Common myeloid progenitor, CD34-positive (primary cell): ENCODE data around the gene RIGI.

Experiments
- CTCF ChIA-PET: fragments of 350-600 bp; sonication (Branson Sonifier 250); formaldehyde crosslinking; loops from one replicate; lab custom pipeline; 2021; ENCODE audit warnings: antibody characterized with exemption; lab: Charles Lee
- POLR2A ChIA-PET: fragments of 350-600 bp; sonication (Branson Sonifier 250); formaldehyde crosslinking; loops from one replicate; lab custom pipeline; 2021; ENCODE audit warnings: antibody characterized with exemption; lab: Charles Lee
- DNase-seq, 3 donors: peaks; one replicate each; pipeline versions ENCODE4 v3.0.0 to v3.0.0-alpha.2; 2013
- H3K27ac ChIP-seq, 2 experiments: 1 replicate in 1 of 2; 2 replicates in 1 of 2; pipeline ENCODE4 v1.7.0; 2013; ENCODE audit warnings: inconsistent platforms in 2 of 2, low read length in 2 of 2, mild to moderate bottlenecking in 2 of 2, low read depth in 1 of 2, moderate library complexity in 1 of 2; ENCODE audit not compliant: severe bottlenecking in 2 of 2, insufficient read depth in 1 of 2, poor library complexity in 1 of 2
- H3K27me3 ChIP-seq, 5 experiments: replicated peaks in 2 of 5; 1 replicate in 3 of 5; 2 replicates in 2 of 5; pipeline versions ENCODE4 v1.6.1 to v1.7.0; 2013; ENCODE audit warnings: low read length in 4 of 5, mild to moderate bottlenecking in 2 of 5, moderate library complexity in 2 of 5, inconsistent platforms in 1 of 5; ENCODE audit not compliant: insufficient read depth in 5 of 5, control insufficient read depth in 4 of 5
- H3K36me3 ChIP-seq, 4 experiments: 1 replicate in 2 of 4; 2 replicates in 2 of 4; pipeline versions ENCODE4 v1.6.1 to v1.7.0; 2013; ENCODE audit warnings: low read length in 3 of 4, control low read depth in 1 of 4, mild to moderate bottlenecking in 1 of 4; ENCODE audit not compliant: control insufficient read depth in 4 of 4, insufficient read depth in 4 of 4
- H3K4me1 ChIP-seq, 4 experiments: 1 replicate in 3 of 4; 2 replicates in 1 of 4; pipeline versions ENCODE4 v1.6.1 to v1.7.1; 2013; ENCODE audit warnings: low read length in 3 of 4, mild to moderate bottlenecking in 3 of 4, control low read depth in 1 of 4, inconsistent platforms in 1 of 4, moderate library complexity in 1 of 4; ENCODE audit not compliant: control insufficient read depth in 4 of 4, insufficient read depth in 4 of 4; ENCODE audit errors: control extremely low read depth in 1 of 4
- H3K4me3 ChIP-seq, 7 experiments: 1 replicate in 4 of 7; 2 replicates in 3 of 7; pipeline versions ENCODE4 v1.5.1 to v1.7.0; 2013; ENCODE audit warnings: mild to moderate bottlenecking in 7 of 7, low read length in 6 of 7, moderate library complexity in 6 of 7, inconsistent platforms in 2 of 7, low read depth in 2 of 7, control low read depth in 1 of 7; ENCODE audit not compliant: insufficient read depth in 4 of 7, control insufficient read depth in 1 of 7; ENCODE audit errors: extremely low read depth in 1 of 7
- H3K9me3 ChIP-seq, 5 experiments: 1 replicate in 4 of 5; 2 replicates in 1 of 5; pipeline versions ENCODE4 v1.6.1 to v1.7.1; 2013; ENCODE audit warnings: low read length in 4 of 5, mild to moderate bottlenecking in 2 of 5, inconsistent platforms in 1 of 5, low read depth in 1 of 5, moderate library complexity in 1 of 5; ENCODE audit not compliant: control insufficient read depth in 4 of 5, insufficient read depth in 2 of 5; ENCODE audit errors: control extremely low read depth in 1 of 5
- WGBS: methylation state at CpG from one replicate; pipeline ENCODE4 v1.1.5; 2013; ENCODE audit not compliant: insufficient coverage; 5-methylcytosine and 5-hydroxymethylcytosine counted together

Gene RIGI

GRCh38 chr9:32570262-32570661, 44.3 kb upstream of the RIGI start:
- no peaks in the 10 kb centered on the region for H3K9me3 ChIP-seq
- no peak overlapping the region for H3K27ac ChIP-seq
- H3K36me3 ChIP-seq, result peaks cover 6 to 24% (median 17%) of the 10 kb centered on the region in 4 experiments
- H3K4me1 ChIP-seq, result peaks cover 13 to 37% (median 19%) of the 10 kb centered on the region in 4 experiments
- ChIA-PET POLR2A (no interaction called here), CTCF (no interaction called here)
- H3K27me3 ChIP-seq, result no peaks in the 10 kb centered on the region
- 32% methylated on average over 3 of the region's 4 CpGs for WGBS
- no peak for DNase-seq
- peak overlapping the region in 1 of 7 experiments; percentile 25 for H3K4me3 ChIP-seq

DNA sequence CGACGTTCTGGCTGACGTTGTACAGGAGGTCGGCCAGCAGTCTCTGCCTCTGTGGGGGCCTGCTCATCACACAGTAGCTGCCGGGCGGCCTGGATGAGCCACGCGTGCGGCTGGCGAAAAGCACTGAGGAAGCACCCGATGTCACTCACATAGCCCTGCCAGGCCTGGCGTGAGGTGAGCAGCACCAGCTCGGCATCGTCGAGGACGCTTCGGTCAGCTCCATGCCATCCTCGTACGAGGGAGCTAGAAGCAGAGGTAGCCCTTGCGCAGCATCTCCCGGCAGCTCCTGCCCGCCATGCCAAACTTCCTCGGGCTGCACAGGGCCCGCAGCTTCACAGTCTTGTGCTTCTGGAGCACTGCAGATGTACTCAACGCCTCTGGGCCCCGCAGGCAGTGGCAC, 40.8 kb upstream of the RIGI start:
- H3K9me3 ChIP-seq, result no peaks in the 10 kb centered on the region
- 97% methylated on average over 26 of the region's 26 CpGs for WGBS
- ChIA-PET CTCF (interaction anchor here (1.1 to 7.3 kb wide), 3 partner anchors 9 to 131 kb away, joined by 3 to 73 read pairs (median 6); partner anchors contain the start of genes SMIM27 and TOPORS), POLR2A (no interaction called here)
- H3K36me3 ChIP-seq, result peaks cover 6 to 33% (median 22%) of the 10 kb centered on the region in 4 experiments
- no peak overlapping the region for H3K27ac ChIP-seq
- H3K27me3 ChIP-seq, result no peaks in the 10 kb centered on the region
- no peak for DNase-seq
- H3K4me1 ChIP-seq, result peaks cover 5 to 24% (median 10%) of the 10 kb centered on the region in 4 experiments
- H3K4me3 ChIP-seq, result no peak overlapping the region

DNA sequence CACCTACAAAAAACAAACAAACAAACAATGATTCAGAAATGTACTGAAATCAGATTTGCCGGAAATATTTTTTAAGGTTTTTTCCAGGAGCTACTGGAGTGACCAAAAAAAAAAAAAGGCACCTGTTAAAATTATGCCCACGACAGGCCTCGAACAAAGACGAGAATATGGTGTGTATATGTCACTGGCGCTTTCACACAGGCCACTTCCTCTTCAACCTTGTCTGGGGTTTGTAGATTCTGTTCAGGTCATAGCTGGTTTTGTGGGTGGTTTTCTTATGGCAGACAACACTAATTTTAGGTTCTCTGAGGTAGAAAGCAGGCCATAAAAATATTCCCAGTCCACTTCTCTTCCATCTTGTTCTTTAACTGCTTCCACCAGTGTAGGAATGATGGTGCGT, 40.0 kb upstream of the RIGI start:
- CTCF ChIA-PET, result interaction anchor here (1.1 to 7.3 kb wide), 4 partner anchors 8 to 130 kb away, joined by 3 to 73 read pairs (median 4); partner anchors contain the start of genes SMIM27 and TOPORS
- POLR2A ChIA-PET, result no interaction called here
- WGBS, result 82% methylated on average over 3 of the region's 6 CpGs

DNA sequence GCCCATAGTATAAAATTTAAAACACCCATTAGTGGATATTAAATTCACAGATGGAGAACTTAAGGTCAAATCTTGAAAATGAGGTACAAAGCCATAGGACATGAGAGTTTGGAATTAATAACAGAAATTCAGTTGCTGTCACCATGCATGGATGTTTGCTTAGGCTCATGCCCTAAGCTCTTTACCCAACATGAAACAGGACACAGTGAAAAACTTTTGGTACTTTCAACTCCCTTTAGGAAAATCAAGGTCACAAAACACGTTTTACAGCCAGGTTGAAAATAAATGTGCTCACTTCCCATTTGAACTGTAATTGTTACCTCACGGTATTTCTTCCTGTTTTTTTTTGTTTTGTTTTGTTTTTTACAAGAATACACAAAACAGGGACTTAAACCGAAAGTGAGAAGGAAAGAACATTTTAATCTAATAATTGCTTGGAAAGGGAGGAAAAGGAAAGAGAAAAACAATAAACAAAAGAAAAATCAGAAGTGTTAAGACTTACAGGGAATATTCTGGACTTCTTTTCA, 32.5 kb upstream of the RIGI start:
- H3K4me1 ChIP-seq, result peaks cover 25 to 56% (median 32%) of the 10 kb centered on the region in 4 experiments
- H3K9me3 ChIP-seq, result no peaks in the 10 kb centered on the region
- H3K36me3 ChIP-seq, result peaks cover 0 to 6% (median 2%) of the 10 kb centered on the region in 4 experiments
- POLR2A ChIA-PET, result no interaction called here
- DNase-seq, result peak in 2 of 3 donors; percentile 47 to 57
- H3K4me3 ChIP-seq, result peak overlapping the region in 2 of 7 experiments; percentile 47 to 53
- peak overlapping the region; percentile 34 to 66 for H3K27ac ChIP-seq
- WGBS, result 20% methylated on average over 1 of the region's 3 CpGs
- no peaks in the 10 kb centered on the region for H3K27me3 ChIP-seq
- CTCF ChIA-PET, result interaction anchor here (1.9 kb wide), 1 partner anchor 8 kb away, joined by 6 read pairs; no protein-coding TSS in a partner anchor

More for the DNA sequence above, 40.0 kb upstream of the RIGI start:
- H3K9me3 ChIP-seq, result no peaks in the 10 kb centered on the region
- H3K36me3 ChIP-seq, result peaks cover 6 to 35% (median 22%) of the 10 kb centered on the region in 4 experiments
- peaks cover 0 to 16% (median 5%) of the 10 kb centered on the region in 4 experiments for H3K4me1 ChIP-seq
- no peak overlapping the region for H3K4me3 ChIP-seq
- H3K27me3 ChIP-seq, result no peaks in the 10 kb centered on the region
- H3K27ac ChIP-seq, result no peak overlapping the region
- DNase-seq, result peak in 2 of 3 donors; percentile 36 to 51

DNA sequence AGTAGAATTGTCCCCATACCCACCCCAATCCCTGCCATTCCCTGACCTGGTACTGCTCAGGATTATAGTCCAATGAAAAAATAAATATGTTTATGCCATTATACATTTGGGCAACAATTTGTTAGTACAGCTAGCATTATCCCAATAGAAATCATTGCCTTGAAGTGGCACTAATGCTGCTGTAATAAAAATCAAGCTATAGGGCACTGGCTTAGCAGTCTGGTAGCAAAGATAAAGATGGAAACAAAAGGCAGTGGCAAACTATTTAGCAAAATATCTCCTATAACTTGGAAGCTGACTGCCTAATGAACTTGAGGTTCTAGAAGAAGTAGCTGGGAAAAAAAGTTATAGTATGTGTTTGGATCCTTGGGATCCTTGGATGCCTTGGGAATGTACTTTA, 28.6 kb upstream of the RIGI start:
- ChIA-PET CTCF (interaction anchor here (0.7 to 9.2 kb wide), 6 partner anchors 10 to 176 kb away, joined by 3 to 73 read pairs (median 5); partner anchors contain the start of genes NDUFB6 and RIGI), POLR2A (interaction anchor here (0.6 to 0.9 kb wide), 2 partner anchors 9 to 17 kb away, joined by 3 to 4 read pairs; no protein-coding TSS in a partner anchor)
- Histone ChIP-seq H3K9me3 (no peaks in the 10 kb centered on the region), H3K4me1 (peaks cover 36 to 77% (median 48%) of the 10 kb centered on the region in 4 experiments), H3K36me3 (peaks cover 0 to 6% (median 0%) of the 10 kb centered on the region in 4 experiments), H3K4me3 (peak overlapping the region in 3 of 7 experiments; percentile 1 to 39 (median 8)), H3K27me3 (no peaks in the 10 kb centered on the region), H3K27ac (peak overlapping the region; percentile 93 to 98)
- no peak for DNase-seq

- Histone ChIP-seq H3K4me3 (peak overlapping the region in 3 of 7 experiments; percentile 1 to 89 (median 8)), H3K4me1 (peaks cover 35 to 76% (median 45%) of the 10 kb centered on the region in 4 experiments), H3K36me3 (peaks cover 0 to 9% (median 0%) of the 10 kb centered on the region in 4 experiments), H3K27me3 (no peaks in the 10 kb centered on the region), H3K9me3 (no peaks in the 10 kb centered on the region), H3K27ac (peak overlapping the region; percentile 93 to 98)
- WGBS, result 17% methylated on average over 1 of the region's 2 CpGs
- ChIA-PET CTCF (interaction anchor here (0.7 to 9.2 kb wide), 5 partner anchors 9 to 175 kb away, joined by 3 to 73 read pairs (median 6); partner anchors contain the start of genes NDUFB6 and RIGI), POLR2A (interaction anchor here (0.9 kb wide), 1 partner anchor 18 kb away, joined by 4 read pairs; no protein-coding TSS in a partner anchor)
- peak; percentile 92 to 99 (median 98) for DNase-seq
Observed at GRCh38 chr9:32554107-32554506, 28.1 kb upstream of the RIGI start.
